ENCODE measurements around the gene CST7.

The CST7 gene

DNA sequence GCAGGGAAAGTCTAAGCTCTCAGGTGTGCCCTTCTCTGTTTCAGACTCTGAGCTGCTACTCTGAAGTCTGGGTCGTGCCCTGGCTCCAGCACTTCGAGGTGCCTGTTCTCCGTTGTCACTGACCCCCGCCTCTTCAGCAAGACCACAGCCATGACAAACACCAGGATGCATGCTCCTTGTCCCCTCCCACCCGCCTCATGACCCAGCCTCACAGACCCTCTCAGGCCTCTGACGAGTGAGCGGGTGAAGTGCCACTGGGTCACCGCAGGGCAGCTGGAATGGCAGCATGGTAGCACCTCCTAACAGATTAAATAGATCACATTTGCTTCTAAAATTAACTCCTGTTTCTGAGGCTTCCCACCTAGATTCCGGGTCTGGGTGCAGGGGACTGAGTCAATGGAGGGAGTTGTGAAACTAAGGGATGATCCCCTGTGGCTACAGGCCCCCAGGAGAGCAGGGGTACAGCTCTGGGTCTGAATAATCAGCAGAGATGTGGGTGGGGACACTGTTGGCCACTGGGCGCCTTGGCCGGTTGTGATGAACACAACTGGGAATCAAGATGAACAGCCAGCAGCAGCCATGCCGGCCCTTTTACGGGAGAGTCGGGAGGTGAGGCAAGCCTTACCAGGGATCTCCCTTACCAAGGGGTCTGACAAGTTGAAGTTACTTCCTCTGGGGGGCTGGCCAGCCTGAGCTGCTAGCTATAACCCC lies 10.7 kb downstream of the CST7 start:
- TF ChIP-seq, protein P1, sequence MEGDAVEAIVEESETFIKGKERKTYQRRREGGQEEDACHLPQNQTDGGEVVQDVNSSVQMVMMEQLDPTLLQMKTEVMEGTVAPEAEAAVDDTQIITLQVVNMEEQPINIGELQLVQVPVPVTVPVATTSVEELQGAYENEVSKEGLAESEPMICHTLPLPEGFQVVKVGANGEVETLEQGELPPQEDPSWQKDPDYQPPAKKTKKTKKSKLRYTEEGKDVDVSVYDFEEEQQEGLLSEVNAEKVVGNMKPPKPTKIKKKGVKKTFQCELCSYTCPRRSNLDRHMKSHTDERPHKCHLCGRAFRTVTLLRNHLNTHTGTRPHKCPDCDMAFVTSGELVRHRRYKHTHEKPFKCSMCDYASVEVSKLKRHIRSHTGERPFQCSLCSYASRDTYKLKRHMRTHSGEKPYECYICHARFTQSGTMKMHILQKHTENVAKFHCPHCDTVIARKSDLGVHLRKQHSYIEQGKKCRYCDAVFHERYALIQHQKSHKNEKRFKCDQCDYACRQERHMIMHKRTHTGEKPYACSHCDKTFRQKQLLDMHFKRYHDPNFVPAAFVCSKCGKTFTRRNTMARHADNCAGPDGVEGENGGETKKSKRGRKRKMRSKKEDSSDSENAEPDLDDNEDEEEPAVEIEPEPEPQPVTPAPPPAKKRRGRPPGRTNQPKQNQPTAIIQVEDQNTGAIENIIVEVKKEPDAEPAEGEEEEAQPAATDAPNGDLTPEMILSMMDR (IDR thresholded peaks at IDR 0.05; ENCODE audit: low read depth, low read length) = no peak
- no peak overlapping the region for H3K4me3 ChIP-seq (ENCODE audit: low read depth, low read length)

DNA sequence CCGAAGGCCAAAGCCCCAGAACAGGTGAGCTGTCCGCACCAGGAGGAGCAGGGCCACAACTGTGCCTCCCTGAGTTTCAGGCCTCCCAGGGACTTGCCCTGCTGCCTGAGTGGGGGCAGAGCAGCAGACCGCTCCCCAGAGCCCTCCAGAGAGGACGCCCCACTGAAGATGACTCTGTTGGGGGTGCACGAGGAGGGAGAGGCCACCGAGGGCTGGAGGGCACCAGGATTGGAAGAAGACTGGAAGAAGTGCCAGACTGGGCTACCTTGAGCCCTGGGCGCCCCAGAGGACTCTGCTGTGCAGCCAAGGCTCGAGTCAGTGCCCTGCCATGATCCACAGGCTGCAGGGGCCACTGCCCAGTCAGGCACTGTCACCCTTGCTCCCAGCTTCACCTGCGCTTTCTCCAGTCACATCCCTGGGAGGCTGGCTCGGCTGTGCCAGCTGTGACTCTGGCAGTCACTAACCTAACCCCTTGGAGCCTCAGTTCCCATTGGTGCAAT lies 11.3 kb downstream of the CST7 start:
- no peak overlapping the region for H3K4me3 ChIP-seq (ENCODE audit: low read depth, low read length)
- TF ChIP-seq, protein P1 (IDR thresholded peaks at IDR 0.05; ENCODE audit: low read depth, low read length) = no peak

DNA sequence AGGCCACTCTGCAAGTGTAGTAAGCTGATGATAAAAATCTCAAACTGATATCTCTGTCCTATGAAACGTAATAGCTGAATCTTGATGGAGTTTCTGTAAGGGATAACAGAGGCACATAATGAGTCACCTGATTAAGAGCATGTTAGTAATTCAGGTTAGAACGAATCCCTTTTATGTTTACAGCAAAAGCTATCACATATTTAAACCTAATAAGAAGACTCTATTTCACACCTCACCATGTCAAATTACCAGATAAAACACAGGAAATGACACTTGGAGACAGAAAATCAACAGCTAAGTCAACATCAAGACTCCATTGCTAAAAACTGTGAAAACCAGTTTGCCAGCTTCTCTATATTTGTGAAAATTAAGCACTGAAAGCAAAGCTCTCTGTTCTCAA lies 11.8 kb downstream of the CST7 start:
- H3K4me3 ChIP-seq (ENCODE audit: low read depth, low read length) = no peak overlapping the region
- TF ChIP-seq, protein P1 (IDR thresholded peaks at IDR 0.05; ENCODE audit: low read depth, low read length) = no peak

DNA sequence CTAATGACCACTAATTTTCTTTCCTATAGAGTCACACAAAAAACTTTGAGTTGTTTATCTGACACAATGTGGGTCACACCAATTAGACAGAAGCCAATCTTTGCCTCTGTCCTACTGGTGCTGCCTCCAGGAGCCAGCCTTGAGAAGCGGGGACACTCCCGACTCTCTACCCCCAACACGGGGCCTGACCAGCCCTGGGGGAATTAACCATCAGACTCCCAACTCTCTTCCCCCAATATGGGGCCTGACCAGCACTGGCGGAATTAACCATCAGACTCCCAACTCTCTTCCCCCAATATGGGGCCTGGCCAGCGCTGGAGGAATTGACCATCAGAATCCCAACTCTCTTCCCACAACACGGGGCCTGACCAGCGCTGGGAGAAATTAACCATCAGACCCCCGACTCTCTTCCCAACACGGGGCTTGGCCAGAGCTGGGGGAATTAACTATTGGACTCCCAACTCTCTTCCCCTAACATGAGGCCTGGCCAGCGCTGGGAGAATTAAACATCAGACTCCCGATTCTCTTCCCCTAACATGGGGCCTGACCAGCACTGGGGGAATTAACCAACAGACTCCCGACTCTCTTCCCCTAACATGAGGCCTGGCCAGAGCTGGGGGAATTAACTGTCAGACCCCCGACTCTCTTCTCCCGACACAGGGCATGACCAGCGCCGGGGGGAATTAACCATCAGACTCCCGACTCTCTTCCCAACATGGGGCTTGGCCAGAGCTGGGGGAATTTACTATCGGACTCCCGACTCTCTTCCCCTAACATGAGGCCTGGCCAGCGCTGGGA lies 12.5 kb downstream of the CST7 start:
- TF ChIP-seq, protein P1 (IDR thresholded peaks at IDR 0.05; ENCODE audit: low read depth, low read length) = no peak
- no peak overlapping the region for H3K4me3 ChIP-seq (ENCODE audit: low read depth, low read length)

DNA sequence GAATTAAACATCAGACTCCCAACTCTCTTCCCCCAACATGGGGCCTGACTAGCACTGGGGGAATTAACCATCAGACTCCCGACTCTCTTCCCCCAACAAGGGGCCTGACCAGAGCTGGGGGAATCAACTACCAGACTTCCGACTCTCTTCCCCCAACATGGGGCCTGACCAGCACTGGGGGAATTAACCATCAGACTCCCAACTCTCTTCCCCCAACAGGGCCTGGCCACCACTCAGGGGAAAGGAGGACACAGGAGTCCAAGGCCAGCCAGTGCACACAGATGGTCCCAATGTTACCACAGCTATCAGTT lies 13.1 kb downstream of the CST7 start:
- TF ChIP-seq, protein P1 (IDR thresholded peaks at IDR 0.05; ENCODE audit: low read depth, low read length) = no peak

DNA sequence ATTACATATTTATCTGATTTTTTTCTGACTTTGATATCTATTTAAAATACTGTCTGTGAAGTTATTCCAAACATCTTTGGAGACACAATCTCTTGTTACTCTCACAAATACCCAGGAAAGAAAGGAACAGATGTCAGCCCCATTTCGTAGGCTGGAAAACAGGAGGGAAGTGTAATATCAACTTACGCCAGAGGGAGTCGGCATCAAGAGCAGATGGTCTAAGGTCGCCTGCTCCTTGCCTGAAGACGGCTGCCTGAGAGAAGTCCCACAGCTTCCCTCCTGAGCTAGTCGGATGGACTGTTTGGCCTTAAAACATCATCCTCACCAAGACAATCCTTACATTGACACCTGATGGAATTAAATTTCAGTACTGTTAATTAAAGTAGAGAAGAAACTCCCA lies 13.4 kb downstream of the CST7 start:
- no peak overlapping the region for H3K4me3 ChIP-seq (ENCODE audit: low read depth, low read length)
- TF ChIP-seq, protein P1 (IDR thresholded peaks at IDR 0.05; ENCODE audit: low read depth, low read length) = no peak

More for the DNA sequence above, 13.1 kb downstream of the CST7 start:
- H3K4me3 ChIP-seq (ENCODE audit: low read depth, low read length) = no peak overlapping the region
